AG20443 (cell line): ENCODE results near the gene ALG2.

Experiments
- DNase-seq: peaks from one replicate; pipeline ENCODE4 v3.0.0; 2012; ENCODE audit warnings: low spot score, mixed read lengths

Gene ALG2, protein sequence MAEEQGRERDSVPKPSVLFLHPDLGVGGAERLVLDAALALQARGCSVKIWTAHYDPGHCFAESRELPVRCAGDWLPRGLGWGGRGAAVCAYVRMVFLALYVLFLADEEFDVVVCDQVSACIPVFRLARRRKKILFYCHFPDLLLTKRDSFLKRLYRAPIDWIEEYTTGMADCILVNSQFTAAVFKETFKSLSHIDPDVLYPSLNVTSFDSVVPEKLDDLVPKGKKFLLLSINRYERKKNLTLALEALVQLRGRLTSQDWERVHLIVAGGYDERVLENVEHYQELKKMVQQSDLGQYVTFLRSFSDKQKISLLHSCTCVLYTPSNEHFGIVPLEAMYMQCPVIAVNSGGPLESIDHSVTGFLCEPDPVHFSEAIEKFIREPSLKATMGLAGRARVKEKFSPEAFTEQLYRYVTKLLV

GRCh38 chr9:99221621-99222415 lies at the start of gene ALG2, which contains the start of gene SEC61B:
ALG2 (minus strand) TSS chr9:99221942; CDS start chr9:99221894, 48 bp downstream.
SEC61B (plus strand) TSS chr9:99222282; CDS start chr9:99222364, 82 bp downstream.
- peak; percentile 98 for DNase-seq

GRCh38 chr9:99270491-99270890 lies 48.7 kb upstream of the ALG2 start:
- DNase-seq: no peak

- DNase-seq: peak; percentile 67
These were observed 47.7 kb upstream of the ALG2 start for GRCh38 chr9:99269416-99269815.

- peak; percentile 70 for DNase-seq
These were observed 44.7 kb upstream of the ALG2 start for GRCh38 chr9:99266255-99267023.

- DNase-seq: no peak
These were observed 43.9 kb upstream of the ALG2 start for GRCh38 chr9:99265691-99266090.

GRCh38 chr9:99264070-99264680 lies 42.4 kb upstream of the ALG2 start:
- DNase-seq: no peak

DNA sequence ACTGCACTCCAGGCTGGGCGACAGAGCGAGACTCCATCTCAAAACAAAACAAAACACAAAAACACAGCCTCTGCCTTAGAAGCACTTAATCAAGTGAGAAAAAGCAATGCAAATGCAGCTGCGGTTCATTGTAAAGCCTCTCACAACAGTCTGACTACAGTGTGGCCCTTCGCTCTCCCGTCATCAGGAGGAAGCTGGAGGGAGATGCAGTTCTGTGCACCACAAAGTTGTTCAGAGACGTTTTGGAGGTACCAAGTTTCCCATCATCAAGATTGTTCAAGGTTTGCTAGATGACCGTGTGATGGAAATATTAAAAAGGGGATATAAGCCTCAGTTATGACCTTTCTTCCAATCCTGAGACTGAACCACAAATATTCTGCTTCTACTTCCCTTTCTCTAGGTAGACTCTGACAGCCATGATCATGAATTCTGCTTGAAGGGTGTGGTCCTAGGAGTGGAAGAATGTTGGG lies 41.2 kb upstream of the ALG2 start:
- no peak for DNase-seq

- no peak for DNase-seq
These were observed 40.2 kb upstream of the ALG2 start for GRCh38 chr9:99261923-99262322.

DNA sequence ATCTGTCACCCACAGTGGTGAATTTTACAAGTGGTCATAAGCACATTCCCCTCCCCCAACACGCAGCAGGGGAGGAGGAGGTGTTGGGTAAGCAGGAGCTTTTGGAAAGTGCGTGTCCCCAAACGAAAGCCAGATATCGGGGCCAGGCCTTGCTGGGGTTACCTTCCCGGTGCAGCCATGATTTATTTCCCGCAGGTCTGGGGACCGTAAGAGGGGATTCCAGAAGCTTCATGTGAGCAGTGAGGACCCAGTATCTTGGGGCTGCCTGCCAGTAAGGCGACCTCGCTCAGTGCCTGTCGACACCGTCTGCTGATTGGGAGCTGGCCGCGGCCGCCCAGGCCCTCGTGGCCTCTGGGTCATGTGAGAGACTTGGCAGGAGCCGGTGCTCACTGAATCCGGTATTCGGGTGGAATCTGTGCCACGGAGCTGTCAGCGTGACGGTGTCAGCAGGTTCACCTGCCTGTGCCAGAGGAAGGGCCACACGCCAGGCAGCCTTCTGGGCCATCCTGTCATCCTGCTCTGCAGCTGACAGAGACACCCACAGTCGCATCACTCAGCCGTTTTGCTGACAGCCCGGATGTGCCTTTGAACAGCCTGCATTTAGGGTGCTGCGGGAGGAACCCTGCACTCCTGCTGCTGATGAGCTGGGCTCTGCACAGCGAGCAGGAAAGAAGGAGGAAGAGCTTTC lies 37.6 kb upstream of the ALG2 start:
- peak; percentile 73 for DNase-seq

GRCh38 chr9:99257723-99258389 lies 36.1 kb upstream of the ALG2 start:
- no peak for DNase-seq

- DNase-seq: no peak
These were observed 33.9 kb upstream of the ALG2 start for GRCh38 chr9:99255651-99256050.

- no peak for DNase-seq
These were observed 32.2 kb upstream of the ALG2 start for GRCh38 chr9:99253772-99254431.

DNA sequence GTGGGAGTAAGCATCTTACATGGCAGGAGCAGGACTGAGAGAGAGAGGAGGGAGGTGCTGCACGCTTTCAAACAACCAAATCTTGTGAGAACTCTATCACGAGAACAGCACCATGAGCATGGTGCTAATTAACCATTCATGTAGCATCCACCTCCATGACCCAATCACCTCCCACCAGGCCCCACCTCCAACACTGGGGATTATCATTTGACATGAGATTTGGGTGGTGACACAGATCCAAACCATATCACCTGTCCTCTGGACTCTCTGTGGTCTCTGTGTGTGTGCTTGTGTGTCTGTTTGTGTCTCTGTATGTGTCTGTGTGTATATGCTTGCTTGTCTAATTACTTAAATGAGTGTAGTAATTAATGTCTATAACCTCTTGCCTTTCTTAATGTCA lies 31.4 kb upstream of the ALG2 start:
- no peak for DNase-seq

GRCh38 chr9:99251157-99251556 lies 29.4 kb upstream of the ALG2 start:
- no peak for DNase-seq

DNA sequence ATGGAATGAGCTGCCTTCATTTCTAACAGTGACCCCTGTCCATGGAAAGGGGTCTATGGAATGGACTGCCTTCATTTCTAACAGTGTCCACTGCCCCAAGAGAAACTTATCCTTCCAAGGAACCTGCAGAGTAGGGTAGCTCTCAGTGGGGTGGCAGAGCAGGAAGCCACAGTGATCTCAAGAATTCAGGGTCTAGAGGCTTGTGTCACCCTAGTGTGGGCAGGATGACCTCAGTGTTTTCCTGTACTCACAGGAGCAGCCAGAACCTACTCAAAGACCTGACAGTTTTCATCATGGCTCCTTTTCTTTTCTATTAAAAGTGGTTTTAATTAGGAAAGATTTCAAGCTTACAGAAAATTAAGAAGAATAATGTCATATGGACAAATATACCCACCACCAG lies 27.9 kb upstream of the ALG2 start:
- no peak for DNase-seq

DNA sequence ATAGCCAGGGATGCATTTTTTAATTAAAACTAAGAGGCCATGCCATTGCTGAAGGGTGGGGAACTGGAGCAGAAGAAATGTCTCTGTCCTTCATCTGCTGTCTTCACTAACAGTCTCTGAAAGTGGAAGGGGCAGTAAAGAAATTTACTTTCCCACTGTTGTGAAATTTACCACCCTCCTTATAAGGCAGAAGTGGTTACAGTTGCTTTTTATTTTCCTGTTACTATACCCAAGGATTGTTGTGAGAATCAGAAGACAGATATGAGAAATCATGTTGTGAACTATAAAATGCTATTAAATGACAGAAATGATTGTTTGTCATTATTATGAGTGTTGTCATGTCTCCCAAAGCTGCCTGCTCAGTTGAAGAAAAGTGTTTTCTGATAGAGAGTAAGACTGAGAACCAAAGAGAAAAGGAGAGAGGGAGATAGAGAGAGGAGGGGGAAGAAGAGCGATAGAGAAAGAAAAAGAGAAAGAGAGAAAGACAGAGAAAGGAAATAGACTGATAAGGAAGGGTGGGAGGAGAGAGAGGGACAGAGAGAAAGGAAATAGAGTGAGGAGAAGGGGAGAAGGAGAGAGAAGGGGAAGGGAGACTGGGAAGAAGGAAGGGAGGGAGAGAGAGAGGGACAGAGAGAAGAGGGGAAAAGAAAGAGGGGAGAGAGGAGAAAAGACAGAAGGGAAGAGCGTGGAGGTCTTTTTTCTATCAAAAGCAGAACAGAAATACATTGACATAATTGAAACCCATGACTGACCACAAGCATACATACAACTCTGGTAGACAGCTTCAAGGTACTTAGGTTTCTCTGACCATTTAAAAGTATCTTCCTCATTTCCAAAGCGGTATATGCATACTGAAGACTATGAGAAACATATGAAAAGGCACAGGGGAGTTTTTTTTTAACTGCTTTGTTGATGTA lies 22.9 kb upstream of the ALG2 start:
- no peak for DNase-seq

GRCh38 chr9:99241106-99241505 lies 19.4 kb upstream of the ALG2 start:
- DNase-seq: no peak

GRCh38 chr9:99239341-99240060 lies 17.8 kb upstream of the ALG2 start:
- peak; percentile 77 for DNase-seq
